Left renal cortex interstitium (tissue), 4 donors: ENCODE measurements around the gene MDC1. TPM values are rescaled to one million over a fixed set of nuclear protein-coding genes. Genes with fewer than 3 reads are reported as not detected.
"Not testable (repeated sequence)": the region's sequence is repeated elsewhere in the genome, so short reads cannot be mapped to it uniquely, and the experiment has no call there.

ENCODE experiments used
- DNase-seq, 4 donors: peaks; one replicate each; pipeline ENCODE4 v3.0.0-alpha.2; 2013; ENCODE audit warnings: low read depth in 4 of 4, low spot score in 2 of 4, missing footprints in 1 of 4
- polyA plus RNA-seq, 4 donors: library from polyadenylated mRNA; unstranded; fragments of 120-200 nt; gene quantifications; one replicate each; pipeline ENCODE4 v1.2.1, GENCODE V29; 2013; ENCODE audit not compliant: insufficient read length in 4 of 4

MDC1 gene
- polyA plus RNA-seq, 4 donors, result 32.7 to 55.5 (median 43.6) TPM

GRCh38 chr6:30683183-30683979 is 33.7 kb downstream of the MDC1 start:
- DNase-seq, result no peak

- no peak for DNase-seq
These were observed 34.7 kb downstream of the MDC1 start for GRCh38 chr6:30682143-30683117.

DNA sequence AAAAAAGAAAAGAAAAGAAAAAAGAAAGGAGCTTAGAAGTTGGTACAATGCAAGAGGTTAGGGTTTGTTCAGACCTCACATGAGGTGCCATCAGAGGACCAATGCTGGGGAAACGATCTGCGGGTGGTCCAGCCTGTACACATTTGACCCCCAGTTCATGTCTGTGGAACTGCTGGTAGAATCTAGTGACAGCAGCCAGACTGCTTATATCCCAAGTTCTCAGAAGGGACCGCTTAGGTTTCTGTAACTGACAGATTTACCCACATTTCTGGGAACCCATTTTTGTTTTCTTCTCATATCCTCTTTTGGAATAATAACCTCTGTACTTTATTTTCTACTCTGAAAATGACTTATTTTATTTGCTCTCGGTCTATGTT is 35.3 kb downstream of the MDC1 start:
- DNase-seq, result no peak

- DNase-seq, result no peak
These were observed 37.1 kb downstream of the MDC1 start for GRCh38 chr6:30679765-30680535.

GRCh38 chr6:30678964-30679726 is 37.9 kb downstream of the MDC1 start:
- DNase-seq, result peak in 1 of 4 donors; percentile 65

GRCh38 chr6:30676660-30677285 is 40.3 kb downstream of the MDC1 start:
- DNase-seq, result no peak

GRCh38 chr6:30672445-30673253 is 44.4 kb downstream of the MDC1 start, which contains the start of gene DHX16:
TSS of gene DHX16 (minus strand) at chr6:30673006. CDS start at chr6:30672841, 165 bp downstream.
- DNase-seq, result peak; percentile 93 to 99 (median 94)

DNA sequence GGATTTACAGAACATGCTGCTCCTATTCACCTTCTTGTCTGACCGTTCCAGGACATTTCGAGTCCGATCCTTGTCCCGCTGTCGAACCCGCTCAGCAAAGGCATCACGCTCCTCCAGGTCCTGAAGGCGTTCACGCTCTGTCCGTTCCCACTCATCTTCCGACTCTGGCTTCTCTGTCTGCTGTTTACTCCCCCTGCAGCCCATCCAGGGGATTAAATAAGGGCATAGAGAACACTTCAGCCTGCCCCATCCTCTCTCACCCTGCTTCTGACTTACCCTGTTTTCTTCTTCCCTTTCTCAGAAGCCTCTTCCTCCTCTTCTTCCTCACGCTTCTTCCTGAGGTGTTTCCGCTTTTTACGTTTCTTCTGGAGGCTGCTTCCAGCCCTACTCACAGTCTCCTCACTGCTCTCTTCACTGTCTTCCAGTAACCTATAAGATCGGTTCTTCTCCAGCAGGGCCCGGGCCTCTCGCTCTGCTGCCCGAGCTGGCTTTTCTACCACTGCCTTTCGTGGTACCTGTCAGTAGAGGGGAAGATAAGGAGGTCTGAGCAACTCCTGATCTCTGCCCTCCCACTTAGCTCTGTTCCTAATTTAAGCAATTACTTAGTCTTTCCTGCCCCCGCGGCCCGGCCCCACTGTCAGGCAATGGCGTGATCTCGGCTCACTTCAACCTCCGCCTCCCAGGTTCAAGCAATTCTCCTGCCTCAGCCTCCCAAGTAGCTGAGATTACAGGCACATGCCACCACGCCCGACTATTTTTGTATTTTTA is 46.1 kb downstream of the MDC1 start:
- DNase-seq, result no peak

DNA sequence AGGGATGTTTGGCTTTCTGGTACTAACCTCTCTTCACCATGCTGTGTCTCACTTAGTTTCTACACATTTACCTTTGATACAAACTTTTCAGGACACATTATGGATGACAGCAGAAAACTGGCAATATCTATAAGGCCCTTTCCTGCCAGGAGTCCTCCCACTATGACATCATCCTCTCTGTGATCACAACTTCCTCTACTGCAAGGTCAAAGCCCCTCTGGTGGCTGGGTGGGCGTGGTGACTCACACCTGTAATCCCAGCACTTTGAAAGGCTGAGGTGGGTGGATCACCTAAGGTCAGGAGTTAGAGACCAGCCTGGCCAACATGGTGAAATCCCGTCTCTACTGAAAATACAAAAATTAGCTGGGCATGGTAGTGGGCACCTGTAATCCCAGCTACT is 50.8 kb downstream of the MDC1 start:
- not testable (repeated sequence) for DNase-seq

GRCh38 chr6:30664994-30665767 is 51.9 kb downstream of the MDC1 start:
- DNase-seq, result no peak

DNA sequence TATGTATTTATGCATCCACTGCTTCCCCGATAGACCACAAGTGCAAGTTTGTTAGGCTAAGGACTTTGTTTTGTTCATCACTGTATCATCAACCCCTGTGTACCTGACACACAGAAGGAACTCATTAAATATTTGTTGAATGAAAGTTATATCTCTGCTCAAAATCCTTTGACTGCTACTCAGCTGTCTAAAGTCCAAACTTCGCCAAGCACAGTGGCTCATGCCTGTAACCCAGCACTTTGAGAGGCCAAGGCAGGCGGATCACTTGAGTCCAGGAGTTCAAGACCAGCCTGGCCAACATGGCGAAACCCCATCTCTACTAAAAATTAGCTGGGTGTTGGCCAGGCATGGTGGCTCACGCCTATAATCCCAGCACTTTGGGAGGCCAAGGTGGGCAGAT is 59.2 kb downstream of the MDC1 start:
- not testable (repeated sequence) for DNase-seq

- no peak for DNase-seq
These were observed 59.6 kb downstream of the MDC1 start for GRCh38 chr6:30657454-30657853.

DNA sequence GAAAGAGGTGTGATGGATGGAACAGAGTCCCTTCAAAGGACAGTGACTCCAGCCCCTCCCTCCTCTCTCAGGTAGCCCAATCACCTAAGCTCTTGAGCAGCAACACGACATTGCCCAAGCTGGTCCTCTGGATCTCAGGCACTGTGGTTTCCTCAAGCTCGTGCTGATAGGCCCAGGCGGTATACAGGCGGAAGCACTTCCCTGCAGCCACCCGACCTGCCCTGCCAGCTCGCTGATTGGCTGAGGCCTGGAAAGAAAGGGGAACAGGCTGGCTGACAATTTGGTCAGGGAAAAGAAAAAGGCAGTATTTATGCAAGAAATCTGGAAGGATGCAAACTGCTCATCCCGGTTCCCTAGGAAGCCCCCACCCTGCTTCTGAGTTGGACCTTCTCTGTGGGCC is 60.6 kb downstream of the MDC1 start:
- DNase-seq, result no peak

GRCh38 chr6:30655743-30656094 is 61.4 kb downstream of the MDC1 start:
- DNase-seq, result no peak

DNA sequence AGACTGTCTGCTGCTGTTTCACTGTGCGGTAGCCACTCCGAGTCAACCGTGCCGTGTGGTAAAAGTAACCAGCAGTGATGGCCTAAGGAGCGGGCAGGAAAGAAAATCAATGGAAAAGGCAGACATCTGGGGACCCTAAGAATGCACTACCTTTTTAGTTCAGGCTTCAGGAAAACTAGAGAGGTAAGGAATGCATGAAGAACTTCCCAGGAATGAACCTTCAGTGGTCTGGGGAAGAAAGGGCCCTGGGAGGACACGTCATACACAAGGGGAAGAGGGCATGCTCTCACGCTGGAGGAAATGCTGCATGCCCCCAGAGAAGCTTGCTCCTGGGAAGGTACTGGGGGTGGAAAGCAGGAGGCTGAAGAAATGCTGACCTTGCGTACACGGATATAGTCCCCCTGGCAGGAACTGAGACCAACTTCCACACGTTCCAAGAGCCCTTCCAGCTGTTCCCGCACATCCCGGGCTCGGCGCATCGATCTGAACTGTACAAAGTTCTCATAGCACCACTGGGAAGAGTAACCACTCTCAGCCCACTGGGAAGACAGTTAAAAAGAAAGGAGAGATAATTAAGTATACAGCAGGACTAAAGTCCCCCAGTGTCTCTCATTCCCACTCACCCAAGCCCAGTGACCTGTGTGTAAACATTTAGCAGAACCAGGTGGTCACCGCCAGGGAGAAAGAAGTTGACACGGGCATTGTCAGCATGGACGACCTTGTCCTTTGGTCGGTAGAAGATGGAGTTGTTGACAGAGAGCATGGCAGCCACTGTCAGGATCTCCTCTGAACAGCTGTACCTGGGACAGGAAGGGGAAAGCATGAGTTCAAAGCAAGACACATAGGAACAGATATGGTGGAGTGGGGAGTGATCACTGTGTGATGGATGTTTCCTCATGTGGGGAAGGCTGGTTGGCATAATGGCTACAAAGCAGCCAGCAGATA is 62.0 kb downstream of the MDC1 start:
- DNase-seq, result no peak

- no peak for DNase-seq
These were observed 65.9 kb downstream of the MDC1 start for GRCh38 chr6:30651143-30651542.
